Right lobe of liver (tissue), 6 donors: Measurements from ENCODE around the gene PTBP1. TPM values are rescaled to one million over a fixed set of nuclear protein-coding genes. Genes with fewer than 3 reads are reported as not detected.

ENCODE experiments used
- ATAC-seq, 4 donors: fragments of 200-7000 bp; cut with Tn5 transposase; one replicate each; pipeline ENCODE4 v1.9.1; 2020; ENCODE audit warnings: mild to moderate bottlenecking in 4 of 4, moderate library complexity in 4 of 4
- DNase-seq, 3 donors: peaks; one replicate each; pipeline ENCODE4 v3.0.0-alpha.2; 2020
- H3K27ac ChIP-seq, 3 donors: fragments of 200-600 bp; one replicate each; pipeline ENCODE4 v1.8.0; 2022
- H3K27me3 ChIP-seq, 2 donors: fragments of 200-600 bp; one replicate each; pipeline ENCODE4 v1.8.0; 2022
- H3K36me3 ChIP-seq, 4 donors: fragments of 200-600 bp; sonication (generic) in 1 of 4; one replicate each; pipeline versions ENCODE4 v1.5.1 to v1.8.0; 2017 to 2022; ENCODE audit warnings: control low read depth in 1 of 4
- H3K4me1 ChIP-seq, 4 donors: fragments of 200-600 bp; sonication (generic) in 1 of 4; one replicate each; pipeline versions ENCODE4 v1.5.1 to v1.8.0; 2017 to 2022; ENCODE audit warnings: control low read depth in 1 of 4
- H3K4me3 ChIP-seq, 3 donors: fragments of 200-600 bp; one replicate each; pipeline ENCODE4 v1.8.0; 2022
- H3K9me3 ChIP-seq, 4 donors: fragments of 200-600 bp; sonication (generic) in 1 of 4; one replicate each; pipeline versions ENCODE4 v1.5.1 to v1.8.0; 2017 to 2022; ENCODE audit warnings: control low read depth in 1 of 4
- CTCF ChIP-seq, 4 donors: fragments of 200-600 bp in 3 of 4; fragments of 450-650 bp in 1 of 4; IDR thresholded peaks; one replicate each; pipeline versions ENCODE4 v1.5.1 to v1.8.0; 2016 to 2022; ENCODE audit warnings: antibody characterized with exemption in 4 of 4, mild to moderate bottlenecking in 2 of 4
- POLR2A ChIP-seq: fragments of 450-650 bp; IDR thresholded peaks from one replicate; pipeline ENCODE4 v1.6.1; 2017; ENCODE audit warnings: antibody characterized with exemption, mild to moderate bottlenecking
- WGBS: methylation state at CpG from one replicate; pipeline ENCODE4 v1.1.6; 2018; ENCODE audit warnings: low coverage, low lambda C conversion rate; ENCODE audit not compliant: insufficient coverage; ENCODE audit errors: missing lambda C conversion rate; 5-methylcytosine and 5-hydroxymethylcytosine counted together
- intact Hi-C, 2 donors: fragments of 100-400 bp; cut with DNase I; formaldehyde crosslinking; loops; one replicate each; pipeline versions ENCODE4 v1.11.2 to v1.14.1; 2022
- microRNA counts: library from miRNA; unstranded; fragments of <30 nt; microRNA quantifications from one replicate; lab custom pipeline; 2016
- microRNA-seq, 2 donors: library from miRNA; unstranded; fragments of <30 nt; microRNA quantifications; one replicate each; pipeline ENCODE4, GENCODE V29; 2019 to 2020
- small RNA-seq, 2 experiments: library from RNA; depleted of rRNA; stranded (forward); fragments of <200 nt; gene quantifications; one replicate each; pipeline ENCODE3, GENCODE V24; 2016
- total RNA-seq, 6 experiments: library from RNA; depleted of rRNA in 2 of 6; stranded (reverse); fragments of >200 nt in 2 of 6; fragmentation: NEBNext Ultra II Directional in 3 of 6; extraction: Animal tissue kit (Norgen Biotek cat#: 25700) in 3 of 6; gene quantifications; one replicate each; pipeline versions ENCODE4 v1.1.0 to v1.2.4, GENCODE V29; 2016 to 2023
- donor health status: DM: no; HTN: yes; CAD: no.
- donor health status: DM: no; HTN: no; CAD: no.
- donor health status: DM: no; HTN: no; CAD: no.
- donor health status: DM: no; HTN: yes; CAD: no.
- donor health status: DM: no; HTN: yes; CAD: no.

Gene PTBP1
- total RNA-seq, 6 experiments from 2014 or later = 91.1 to 150 (median 129) TPM

DNA sequence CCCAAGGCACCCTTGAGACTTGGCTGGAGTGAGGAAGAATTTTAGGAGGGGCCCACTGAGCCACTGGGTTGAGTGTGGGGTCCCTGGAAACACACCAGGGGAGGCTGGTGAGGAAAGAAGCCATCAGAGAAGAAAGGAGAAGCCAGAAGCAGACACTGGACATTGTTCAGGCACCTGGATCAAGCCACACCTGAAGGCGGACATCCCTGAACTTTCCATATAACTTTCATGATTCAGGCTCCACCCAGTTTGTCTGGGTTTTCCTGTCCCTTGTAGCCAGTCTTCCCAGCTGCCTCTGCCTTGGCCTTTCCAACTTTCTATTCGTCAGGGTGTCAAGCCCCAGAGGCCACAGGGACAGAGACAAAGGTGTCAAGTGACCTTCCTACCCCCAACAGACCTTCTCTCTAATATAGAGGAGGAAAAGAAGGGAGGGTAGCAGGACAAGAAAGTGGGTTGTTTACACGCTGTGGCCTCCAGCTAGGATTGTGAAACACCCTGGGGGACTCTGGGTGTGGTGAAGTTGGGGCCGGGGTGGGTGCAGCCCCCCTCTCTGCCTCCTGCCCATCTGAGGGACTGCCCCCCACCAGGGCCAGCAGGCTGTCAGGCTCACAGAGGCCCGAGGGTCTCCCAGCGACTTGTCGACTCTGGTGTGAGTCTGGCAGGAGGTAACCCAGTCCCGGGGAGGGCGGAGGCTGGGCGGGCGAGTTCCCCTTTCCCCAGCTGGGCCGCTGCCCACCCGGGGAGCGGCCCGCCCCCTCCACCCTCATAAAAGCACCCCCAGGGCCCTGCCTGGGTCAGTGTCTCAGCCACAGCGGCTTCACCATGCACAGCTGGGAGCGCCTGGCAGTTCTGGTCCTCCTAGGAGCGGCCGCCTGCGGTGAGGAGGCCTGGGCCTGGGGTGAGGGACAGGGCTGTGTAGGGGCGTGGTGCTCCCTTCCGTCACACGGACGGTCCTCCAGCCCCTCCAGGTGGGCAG, 61.9 kb downstream of the PTBP1 start, which contains the start of gene CFD:
Gene CFD (plus strand): TSS at position 797 of the 976 bp plus-strand sequence. CDS start 26 bp downstream, at position 823.
- DNase-seq = peak in 1 of 3 donors; percentile 58
- Histone ChIP-seq H3K27me3 (no peaks in the 10 kb centered on the region), H3K9me3 (no peaks in the 10 kb centered on the region), H3K27ac (no peak within 1 kb of the TSS), H3K4me3 (peak within 1 kb of the TSS in 1 of 3 donors; percentile 24), H3K36me3 (no peaks in the 10 kb centered on the region), H3K4me1 (no peaks in the 10 kb centered on the region)
- intact Hi-C loops = loop anchor here (10.0 kb wide), 2 partner anchors 116 to 136 kb away; no protein-coding TSS in a partner anchor
- peak; percentile 21 to 54 (median 32) for ATAC-seq
- WGBS = 10% methylated on average over 2 of the region's 24 CpGs
- TF ChIP-seq POLR2A (peak; percentile 57), CTCF (IDR thresholded peaks at IDR 0.05) (no peak)

DNA sequence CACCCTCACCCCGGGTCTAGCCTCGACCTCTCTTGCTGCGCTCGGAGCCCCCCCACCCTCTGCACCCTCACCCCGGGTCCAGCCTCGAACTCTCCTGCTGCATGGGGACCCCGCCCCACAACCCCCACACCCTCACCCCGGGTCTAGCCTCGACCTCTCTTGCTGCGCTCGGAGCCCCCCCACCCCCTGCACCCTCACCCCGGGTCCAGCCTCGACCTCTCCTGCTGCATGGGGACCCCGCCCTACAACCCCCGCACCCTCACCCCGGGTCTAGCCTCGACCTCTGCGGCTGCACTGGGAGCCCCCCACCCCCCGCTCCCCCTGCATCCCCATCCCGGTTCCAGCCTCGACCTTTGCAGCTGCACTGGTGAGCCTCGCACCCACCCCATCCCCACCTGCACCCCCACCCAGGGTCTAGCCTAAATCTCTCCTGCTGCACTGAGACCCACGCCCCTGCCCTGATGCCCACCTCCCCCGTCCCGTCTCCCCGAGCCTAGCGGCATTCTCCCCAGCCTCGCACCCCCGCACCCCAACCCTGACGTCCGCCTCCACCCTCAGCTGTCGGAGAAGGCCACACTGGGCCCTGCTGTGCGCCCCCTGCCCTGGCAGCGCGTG, 64.0 kb downstream of the PTBP1 start:
- no peak for TF ChIP-seq CTCF (IDR thresholded peaks at IDR 0.05)
- no peak for TF ChIP-seq POLR2A
- Histone ChIP-seq H3K4me1 (no peaks in the 10 kb centered on the region), H3K36me3 (no peaks in the 10 kb centered on the region), H3K27me3 (no peaks in the 10 kb centered on the region), H3K9me3 (no peaks in the 10 kb centered on the region), H3K4me3 (no peak overlapping the region), H3K27ac (no peak overlapping the region)
- intact Hi-C loops = loop anchor here (5.0 to 10.0 kb wide), 2 partner anchors 56 to 96 kb away; partner anchors contain the start of gene KISS1R (in 1 of the 2)
- DNase-seq (peak in 1 of 3 donors; percentile 46), ATAC-seq (no peak)
- WGBS = 63% methylated on average over 15 of the region's 35 CpGs

MicroRNA genes within 50 kb of the gene (microRNA counts, 767-probe panel; counts per million panel counts)
- 237 counts per million for microRNA hsa-miR-3187-3p (lab: Ali Mortazavi, UCI)

Small RNAs within 50 kb of the gene (microRNA-seq; reads per million reads assigned to microRNA genes)
- gene MIR3187 = 2.6 to 4.9 reads per million in 2 donors
- 0.87 to 1.9 reads per million in 2 donors for gene MIR4745

Small RNAs within 50 kb of the gene (small RNA-seq; reads per million reads assigned to genes)
- gene MIR3187 = 0 reads per million in 2 experiments

Other genes starting within 250 kb of the PTBP1 start
- 100 to 1,000 TPM in 4 of 6 experiments, 10 to 100 TPM in 2; 88.6 to 369 (median 124) TPM for gene BSG, start 224.9 kb upstream of the PTBP1 start, total RNA-seq
- under 1 TPM in 5 of 6 experiments, not detected in 1; 0.05 to 0.27 (median 0.09) TPM for gene HCN2, start 207.6 kb upstream of the PTBP1 start, total RNA-seq
- gene POLRMT, start 163.9 kb upstream of the PTBP1 start, total RNA-seq = 10 to 100 TPM; 25.9 to 42.9 (median 33.3) TPM
- gene FGF22, start 157.6 kb upstream of the PTBP1 start, total RNA-seq = under 1 TPM in 1 of 6 experiments, not detected in 5; 0.15 TPM
- gene RNF126, start 134.2 kb upstream of the PTBP1 start, total RNA-seq = 10 to 100 TPM; 18.3 to 85.0 (median 28.8) TPM
- gene FSTL3, start 121.1 kb upstream of the PTBP1 start, total RNA-seq = 10 to 100 TPM in 3 of 6 experiments, 1 to 10 TPM in 3; 4.2 to 18.7 (median 10.4) TPM
- under 1 TPM in 1 of 6 experiments, not detected in 5; 0.20 TPM for gene PRSS57, start 102.0 kb upstream of the PTBP1 start, total RNA-seq
- gene PALM, start 88.5 kb upstream of the PTBP1 start, total RNA-seq = 10 to 100 TPM in 2 of 6 experiments, 1 to 10 TPM in 4; 4.6 to 12.7 (median 7.1) TPM
- gene MISP, start 46.3 kb upstream of the PTBP1 start, total RNA-seq = under 1 TPM in 1 of 6 experiments, not detected in 5; 0.09 TPM
- not detected for gene PLPPR3, start 24.5 kb downstream of the PTBP1 start, total RNA-seq
- 1 to 10 TPM in 2 of 6 experiments, under 1 TPM in 1, not detected in 3; 0.15 to 3.6 (median 1.8) TPM for gene AZU1, start 30.4 kb downstream of the PTBP1 start, total RNA-seq
- 1 to 10 TPM in 2 of 6 experiments, not detected in 4; 2.3 to 2.9 TPM for gene PRTN3, start 43.5 kb downstream of the PTBP1 start, total RNA-seq
- gene ELANE, start 54.9 kb downstream of the PTBP1 start, total RNA-seq = 1 to 10 TPM in 2 of 6 experiments, under 1 TPM in 1, not detected in 3; 0.59 to 4.2 (median 3.3) TPM
- gene CFD, start 62.2 kb downstream of the PTBP1 start, total RNA-seq = 1 to 10 TPM; 3.5 to 9.6 (median 7.8) TPM
- gene MED16, start 95.7 kb downstream of the PTBP1 start, total RNA-seq = 10 to 100 TPM; 32.0 to 35.7 (median 33.3) TPM
- gene RNU6-9, start 96.0 kb downstream of the PTBP1 start, total RNA-seq = not detected
- 10 to 100 TPM; 14.5 to 28.2 (median 20.5) TPM for gene R3HDM4, start 115.8 kb downstream of the PTBP1 start, total RNA-seq
- gene KISS1R, start 119.9 kb downstream of the PTBP1 start, total RNA-seq = under 1 TPM in 1 of 6 experiments, not detected in 5; 0.47 TPM
- 1 to 10 TPM in 5 of 6 experiments, under 1 TPM in 1; 0.74 to 5.3 (median 1.9) TPM for gene ARID3A, start 128.6 kb downstream of the PTBP1 start, total RNA-seq
- 10 to 100 TPM; 19.0 to 56.2 (median 29.7) TPM for gene WDR18, start 186.9 kb downstream of the PTBP1 start, total RNA-seq
- gene GRIN3B, start 203.0 kb downstream of the PTBP1 start, total RNA-seq = under 1 TPM in 1 of 6 experiments, not detected in 5; 0.06 TPM
- gene TMEM259, start 223.7 kb downstream of the PTBP1 start, total RNA-seq = 100 to 1,000 TPM in 2 of 6 experiments, 10 to 100 TPM in 4; 82.6 to 180 (median 93.2) TPM
- gene RNU6-2, start 224.1 kb downstream of the PTBP1 start, total RNA-seq = not detected
- 10 to 100 TPM; 16.4 to 53.8 (median 22.2) TPM for gene CNN2, start 229.2 kb downstream of the PTBP1 start, total RNA-seq
- gene ABCA7, start 242.7 kb downstream of the PTBP1 start, total RNA-seq = 10 to 100 TPM in 3 of 6 experiments, 1 to 10 TPM in 3; 4.8 to 14.6 (median 9.1) TPM